ENCODE results near the gene GJC1. TPM values are rescaled to one million over a fixed set of nuclear protein-coding genes. Genes with fewer than 3 reads are reported as not detected.

Gene GJC1
- polyA plus RNA-seq, 1 of the 3 experiments (the other 2 are of a cell fraction) = 15.2 TPM

DNA sequence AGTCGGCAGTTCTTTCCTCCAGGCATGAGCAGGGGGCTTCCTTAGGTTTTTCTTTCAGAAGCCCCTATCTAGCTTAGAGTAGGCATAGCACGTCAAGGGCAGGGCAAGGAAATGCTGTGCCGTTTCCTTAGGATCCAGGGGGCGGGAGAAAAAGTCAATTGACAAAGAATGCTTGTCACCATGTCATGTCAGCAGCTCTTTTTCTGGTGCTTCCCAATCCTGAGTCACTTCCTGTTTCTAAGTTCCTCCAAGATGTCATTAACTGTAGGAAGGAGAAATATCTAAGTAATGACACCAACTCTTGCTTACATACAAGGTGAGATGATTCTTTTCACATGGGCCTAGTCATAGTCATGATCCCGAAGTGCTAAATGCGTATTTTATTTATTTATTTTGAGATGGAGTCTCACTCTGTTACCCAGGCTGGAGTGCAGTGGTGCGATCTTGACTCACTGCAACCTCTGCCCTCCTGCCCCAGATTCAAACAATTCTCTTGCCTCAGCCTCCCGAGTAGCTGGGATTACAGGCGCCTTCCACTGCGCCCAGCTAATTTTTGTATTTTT is 35.2 kb downstream of the GJC1 start:
- no peaks in the 10 kb centered on the region for H3K9me2 ChIP-seq
- H2AFZ ChIP-seq (ENCODE audit: low read depth) = no peak overlapping the region
- H3K36me3 ChIP-seq (replicated peaks in 1 of 2; ENCODE audit: control insufficient read depth in 1 of 2, insufficient read depth in 2 of 2, low read length in 1 of 2) = peaks cover 0 to 23% of the 10 kb centered on the region in 2 experiments
- H3K79me2 ChIP-seq (ENCODE audit: insufficient read depth) = peaks cover 18% of the 10 kb centered on the region
- H3K9ac ChIP-seq = peak overlapping the region; percentile 39; the same call in 1 of the 2 replicates
- H3K9me3 ChIP-seq = no peaks in the 10 kb centered on the region
- H3K4me2 ChIP-seq = 0 out of 2 replicates have a peak overlapping the region, but pooled peaks have one; percentile 21
- H3K4me1 ChIP-seq (ENCODE audit: control insufficient read depth in 1 of 2, insufficient read depth in 2 of 2, low read depth in 1 of 2, low read length in 1 of 2) = peaks cover 0 to 12% of the 10 kb centered on the region in 2 experiments; a peak in 1 of 4 replicates
- H3K4me3 ChIP-seq (ENCODE audit: low read depth in 2 of 2, low read length in 1 of 2) = no peak overlapping the region
- TF ChIP-seq FOSL2 (IDR thresholded peaks at IDR 0.05; ENCODE audit: borderline replicate concordance, low read depth) (peak; percentile 62; the same call in 1 of the 2 replicates), SIN3A (IDR thresholded peaks at IDR 0.05; ENCODE audit: borderline replicate concordance, low read depth, low read length) (peak; percentile 53; the same call in 1 of the 2 replicates), YY1 (IDR thresholded peaks at IDR 0.05; ENCODE audit: low read depth) (0 out of 2 replicates have a peak, but pooled peaks have one; percentile 36), EP300 (IDR thresholded peaks at IDR 0.05; ENCODE audit: borderline replicate concordance in 1 of 2, low read depth in 1 of 2, low read length in 1 of 2) (peak in 1 of 2 experiments; percentile 57; a peak in 1 of 4 replicates), NRF1 (IDR thresholded peaks at IDR 0.05; ENCODE audit: low read depth, low read length) (no peak), TCF12 (IDR thresholded peaks at IDR 0.05) (peak; percentile 60), EZH2phosphoT487 (IDR thresholded peaks at IDR 0.05; ENCODE audit: borderline replicate concordance, low read depth) (no peak), MEF2A (IDR thresholded peaks at IDR 0.05; ENCODE audit: borderline replicate concordance, low read depth) (0 out of 2 replicates have a peak, but pooled peaks have one; percentile 22), RXRA (IDR thresholded peaks at IDR 0.05; ENCODE audit: borderline replicate concordance, low read depth) (peak; percentile 24; the same call in 1 of the 2 replicates), JUND (IDR thresholded peaks at IDR 0.05) (peak; percentile 63), GABPA (IDR thresholded peaks at IDR 0.05; ENCODE audit: low read depth) (0 out of 2 replicates have a peak, but pooled peaks have one; percentile 43), POLR2AphosphoS5 (IDR thresholded peaks at IDR 0.05; ENCODE audit: low read depth, low read length) (peak; percentile 30; the same call in 1 of the 2 replicates)
- TF ChIP-seq, protein P1, sequence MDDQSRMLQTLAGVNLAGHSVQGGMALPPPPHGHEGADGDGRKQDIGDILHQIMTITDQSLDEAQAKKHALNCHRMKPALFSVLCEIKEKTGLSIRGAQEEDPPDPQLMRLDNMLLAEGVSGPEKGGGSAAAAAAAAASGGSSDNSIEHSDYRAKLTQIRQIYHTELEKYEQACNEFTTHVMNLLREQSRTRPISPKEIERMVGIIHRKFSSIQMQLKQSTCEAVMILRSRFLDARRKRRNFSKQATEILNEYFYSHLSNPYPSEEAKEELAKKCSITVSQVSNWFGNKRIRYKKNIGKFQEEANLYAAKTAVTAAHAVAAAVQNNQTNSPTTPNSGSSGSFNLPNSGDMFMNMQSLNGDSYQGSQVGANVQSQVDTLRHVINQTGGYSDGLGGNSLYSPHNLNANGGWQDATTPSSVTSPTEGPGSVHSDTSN (IDR thresholded peaks at IDR 0.05) = peak; percentile 79
- TF ChIP-seq, protein P2, sequence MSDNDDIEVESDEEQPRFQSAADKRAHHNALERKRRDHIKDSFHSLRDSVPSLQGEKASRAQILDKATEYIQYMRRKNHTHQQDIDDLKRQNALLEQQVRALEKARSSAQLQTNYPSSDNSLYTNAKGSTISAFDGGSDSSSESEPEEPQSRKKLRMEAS (IDR thresholded peaks at IDR 0.05; ENCODE audit: low read depth) = no peak
- no peaks in the 10 kb centered on the region for H3K27me3 ChIP-seq (ENCODE audit: insufficient read depth)
- no peak for DNase-seq
- H3K27ac ChIP-seq (ENCODE audit: low read depth in 2 of 2, low read length in 1 of 2) = peak overlapping the region in 1 of 2 experiments; percentile 78; a peak in 2 of 4 replicates
- 32% methylated on average over 10 of the region's 10 CpGs for WGBS (ENCODE audit: low lambda C conversion rate)
- H3F3A ChIP-seq (replicated peaks; ENCODE audit: insufficient read depth) = peaks cover 39% of the 10 kb centered on the region
- ChIA-PET CTCF (interaction anchor here (0.8 to 2.5 kb wide), 6 partner anchors 9 to 139 kb away, joined by 3 to 17 read pairs (median 6); partner anchors contain the start of gene MEIOC), POLR2A (no interaction called here)
- no peaks in the 10 kb centered on the region for H4K20me1 ChIP-seq (ENCODE audit: insufficient read depth)
